Measurements from ENCODE around the gene SUMF1.
"Not testable (repeated sequence)": the region's sequence is repeated elsewhere in the genome, so short reads cannot be mapped to it uniquely, and the experiment has no call there.

The SUMF1 gene

DNA sequence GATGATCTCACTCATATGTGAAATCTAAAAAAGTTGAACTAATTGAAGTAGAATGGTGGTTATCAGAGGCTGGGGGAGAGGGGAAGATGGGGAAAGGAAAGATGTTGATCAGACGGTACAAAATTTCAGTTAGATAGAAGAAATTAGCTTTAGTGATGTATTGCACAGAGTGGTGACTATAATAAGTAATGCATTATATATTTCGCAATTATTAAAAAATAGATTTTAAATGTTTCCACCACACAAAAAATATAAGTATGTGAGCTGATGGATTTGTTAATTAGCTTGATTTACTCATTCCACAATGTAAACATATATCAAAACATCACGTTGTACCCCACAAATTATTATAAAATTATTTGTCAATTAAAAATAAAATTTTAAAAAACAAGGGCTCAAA lies 8.1 kb downstream of the SUMF1 start:
- DNase-seq: no peak

DNA sequence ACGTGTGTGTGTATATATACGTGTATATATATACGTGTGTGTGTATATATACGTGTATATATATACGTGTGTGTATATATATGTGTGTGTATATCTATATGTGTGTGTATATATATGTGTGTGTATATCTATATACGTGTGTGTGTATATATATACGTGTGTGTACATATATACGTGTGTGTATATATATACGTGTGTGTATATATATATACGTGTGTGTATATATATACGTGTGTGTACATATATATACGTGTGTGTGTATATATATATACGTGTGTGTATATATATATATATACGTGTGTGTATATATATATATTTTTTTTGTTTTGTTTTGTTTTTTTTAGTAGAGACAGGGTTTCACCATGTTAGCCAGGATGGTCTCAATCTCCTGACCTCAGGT lies 10.3 kb downstream of the SUMF1 start:
- DNase-seq: not testable (repeated sequence)

DNA sequence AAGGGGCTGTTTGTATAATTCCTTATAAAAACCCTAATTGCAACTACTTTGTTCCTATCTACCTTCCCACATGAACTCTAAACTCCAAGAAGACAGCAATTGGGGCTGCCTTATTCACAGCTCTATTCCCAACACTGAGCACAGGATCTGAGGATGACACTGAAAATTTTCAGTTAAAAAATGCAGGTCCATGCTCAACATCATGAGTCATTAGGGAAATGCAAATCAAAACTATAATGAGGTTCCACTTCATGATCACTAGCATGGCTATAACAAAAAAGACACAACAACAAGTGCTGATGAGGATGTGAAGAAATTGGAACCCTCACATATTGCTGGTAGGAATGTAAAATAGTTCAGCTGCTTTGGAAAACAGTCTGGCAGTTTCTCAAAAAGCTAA lies 12.9 kb downstream of the SUMF1 start:
- no peak for DNase-seq

DNA sequence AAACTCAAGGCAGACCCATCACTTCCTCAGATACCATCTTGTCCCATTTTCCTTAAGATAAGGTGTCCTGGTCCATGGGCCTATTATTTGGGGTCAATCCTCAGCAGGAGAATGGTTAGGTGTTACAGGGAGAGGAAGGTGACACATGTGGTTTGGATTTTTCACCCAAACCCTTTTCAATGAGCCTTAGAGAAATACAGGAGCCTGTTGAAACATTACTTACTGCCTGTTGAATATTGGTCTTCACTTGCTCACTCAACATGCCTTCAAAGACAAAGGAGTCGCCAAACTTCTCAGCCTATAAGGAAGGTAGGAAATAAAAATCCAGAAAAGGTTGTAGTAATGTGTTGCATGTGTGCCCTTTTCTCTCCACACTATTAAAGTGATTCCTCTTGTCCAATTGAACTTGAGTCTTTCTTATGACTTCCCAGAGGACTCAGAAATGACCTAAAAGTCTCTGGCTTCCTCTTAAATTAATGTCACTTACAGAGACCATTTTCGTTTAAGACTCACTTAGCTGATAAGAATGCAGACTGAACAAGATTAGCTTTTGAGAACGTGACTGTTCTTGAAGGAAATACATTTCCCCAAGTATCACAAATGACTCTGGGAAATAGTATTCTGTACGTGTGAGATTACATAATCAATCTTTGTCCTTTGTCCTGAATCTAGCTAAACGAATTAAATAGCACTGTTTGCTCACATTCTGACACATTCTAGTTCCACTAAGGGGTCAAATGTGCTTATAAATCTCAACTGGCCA lies 17.8 kb downstream of the SUMF1 start:
- DNase-seq: no peak

DNA sequence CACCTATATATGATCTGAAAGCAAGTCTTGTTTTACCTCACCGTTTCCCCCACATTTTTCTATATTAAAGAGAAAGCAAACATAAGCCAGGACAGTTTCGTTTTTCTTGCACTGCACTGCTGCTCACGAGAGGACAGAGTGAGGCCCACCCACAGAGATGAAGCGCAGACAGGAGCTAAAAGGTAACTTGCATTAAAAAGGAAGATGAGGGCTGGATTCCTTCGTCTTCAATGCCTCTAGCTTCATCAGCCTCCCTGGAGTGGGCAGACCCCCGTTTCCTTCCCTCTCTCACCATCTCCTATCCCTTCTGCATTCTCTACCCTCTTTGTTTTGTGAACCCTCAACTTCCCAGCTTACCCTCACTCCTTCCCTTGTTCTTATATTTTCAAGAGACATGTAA lies 18.9 kb downstream of the SUMF1 start:
- DNase-seq: no peak

DNA sequence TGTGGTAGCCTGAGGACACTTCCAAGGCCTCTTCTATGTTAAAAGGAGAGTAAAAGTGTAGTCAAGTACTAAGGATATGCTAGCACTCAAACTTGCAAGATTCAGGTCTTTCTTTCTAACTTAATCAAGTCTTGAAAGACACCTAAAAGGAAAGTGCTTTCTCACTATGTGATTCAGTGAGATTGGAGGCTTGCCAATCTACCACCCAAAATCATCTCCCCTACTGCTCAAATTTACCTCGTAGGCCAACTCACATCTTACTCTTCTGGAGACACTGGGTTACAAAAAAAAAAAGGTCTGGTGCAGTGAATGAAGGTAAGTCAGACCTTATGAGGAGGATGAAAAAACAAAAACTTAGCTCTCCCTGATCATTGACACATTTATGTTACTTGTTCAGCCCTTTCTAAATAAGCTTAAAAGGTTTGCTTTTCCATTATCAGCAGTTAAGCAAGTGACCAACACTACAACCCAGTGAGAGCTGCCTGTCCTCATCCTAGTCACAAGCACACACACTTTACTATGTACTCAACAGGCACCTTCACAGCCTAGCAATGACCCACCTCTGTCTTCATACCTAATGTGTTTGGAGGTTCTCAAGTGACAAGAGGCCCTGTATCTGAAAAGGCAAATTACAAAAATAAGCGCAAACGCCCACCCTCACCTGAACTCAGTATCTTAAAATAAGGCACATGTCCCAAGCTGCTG lies 19.6 kb downstream of the SUMF1 start:
- no peak for DNase-seq

DNA sequence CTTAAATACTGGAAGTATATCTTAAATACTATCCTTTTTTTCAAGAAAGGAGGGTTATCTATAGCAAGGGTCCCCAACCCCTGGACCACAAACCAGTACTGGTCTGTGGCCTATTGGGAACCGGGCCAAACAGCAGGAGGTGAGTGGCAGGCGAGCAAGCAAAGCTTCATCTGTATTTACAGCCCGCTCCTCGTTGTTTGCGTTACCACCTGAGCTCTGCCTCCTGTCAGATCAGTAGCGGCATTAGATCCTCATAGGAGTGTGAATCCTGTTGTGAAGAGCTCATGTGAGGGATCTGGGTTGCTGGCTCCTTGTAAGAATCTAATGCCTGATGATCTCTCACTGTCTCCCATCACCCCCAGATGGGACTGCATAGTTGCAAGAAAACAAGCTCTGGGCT lies 26.1 kb downstream of the SUMF1 start:
- DNase-seq: no peak

DNA sequence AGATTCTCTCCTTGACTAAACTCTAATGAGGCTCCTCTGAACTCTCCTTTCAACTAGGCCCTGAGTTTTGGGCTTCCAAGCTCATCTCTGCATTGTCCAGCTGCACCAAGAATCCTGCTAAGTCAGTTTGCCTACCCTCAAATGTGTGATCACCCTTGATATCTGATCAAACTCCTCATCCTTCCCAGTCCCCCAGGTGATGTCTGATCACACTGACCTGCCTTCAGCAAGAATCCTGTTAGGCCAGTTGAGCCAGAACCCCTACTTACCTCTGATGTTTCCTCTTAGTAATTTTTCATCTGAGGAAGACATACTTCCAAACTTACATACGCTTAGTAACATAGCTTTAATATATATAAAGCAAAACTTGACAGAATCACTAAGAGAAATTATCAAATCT lies 28.8 kb downstream of the SUMF1 start:
- DNase-seq: no peak

DNA sequence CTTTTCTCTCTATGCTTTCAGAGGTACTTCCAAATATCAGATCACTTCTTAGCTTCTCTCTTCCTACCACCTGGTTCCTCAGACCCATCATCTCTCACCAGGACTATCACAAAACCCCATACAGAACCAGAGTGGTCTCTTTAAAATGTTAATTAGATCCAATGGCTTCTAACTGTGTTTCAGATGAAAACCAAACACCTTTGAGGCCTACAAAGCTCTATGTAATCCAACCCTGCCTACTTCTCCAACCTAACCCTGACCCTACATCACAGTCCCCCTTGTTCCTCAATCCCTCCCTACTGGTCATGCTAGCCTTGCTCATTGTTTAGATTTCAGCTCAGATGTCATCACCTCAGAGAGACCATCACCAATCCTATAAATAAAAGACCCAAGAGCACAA lies 34.8 kb downstream of the SUMF1 start:
- no peak for DNase-seq

DNA sequence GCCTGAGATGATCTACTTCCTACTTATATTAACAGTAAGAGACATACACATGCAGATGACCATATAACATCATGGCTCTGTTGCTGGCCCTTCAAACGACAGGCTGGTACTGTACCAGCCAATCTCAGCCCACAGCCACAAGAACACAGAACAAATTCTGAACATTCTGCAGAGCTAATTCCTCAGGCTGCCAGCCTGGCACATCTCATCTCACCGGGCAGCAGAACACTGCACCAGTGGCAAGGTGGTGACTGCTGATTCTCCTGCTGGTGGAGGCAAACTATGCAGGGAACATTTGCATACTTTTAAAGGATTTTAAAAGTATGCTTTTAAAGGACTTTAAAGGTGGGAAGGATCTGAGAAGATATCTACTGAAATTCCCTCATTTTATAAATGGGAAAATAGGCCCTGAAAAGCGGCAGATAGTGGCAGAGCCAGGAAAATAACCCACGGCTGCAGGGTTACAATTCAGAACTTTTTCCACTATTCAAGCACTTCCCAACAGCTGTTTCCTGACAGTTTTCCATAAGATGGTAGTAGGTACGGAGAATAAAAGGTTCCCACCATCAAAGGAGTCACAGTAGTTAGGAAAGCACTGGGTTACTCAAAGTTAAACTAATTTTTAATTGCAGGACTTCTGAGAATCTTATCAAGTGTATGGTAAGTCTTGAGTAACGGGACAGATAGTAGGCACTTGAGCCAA lies 37.3 kb downstream of the SUMF1 start:
- DNase-seq: no peak

DNA sequence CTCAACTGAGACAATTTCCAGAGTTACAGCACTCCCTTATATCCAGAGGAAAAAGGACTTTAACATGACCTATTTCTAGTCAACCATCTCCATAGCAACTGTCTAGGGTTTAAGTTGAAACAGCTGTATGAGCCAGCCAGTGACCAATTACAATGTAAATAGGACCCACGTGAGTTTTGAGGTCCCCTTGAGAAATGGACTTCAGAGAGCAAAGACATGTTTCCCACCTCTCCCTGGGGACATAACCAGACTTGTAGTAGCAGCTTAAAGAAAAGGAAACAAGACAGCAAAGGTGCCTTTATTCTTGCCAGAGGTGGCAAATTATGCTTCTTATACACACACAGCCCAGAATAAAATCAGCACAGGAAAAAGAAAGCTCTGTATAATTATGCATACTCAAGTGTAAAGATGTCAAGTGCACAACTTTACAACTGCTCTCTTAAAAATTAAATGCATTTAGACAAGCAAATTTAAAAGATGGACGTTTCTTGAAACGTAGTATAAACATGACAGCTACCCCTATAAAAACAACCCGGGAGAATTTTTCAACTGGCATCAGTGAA lies 40.2 kb downstream of the SUMF1 start:
- no peak for DNase-seq

DNA sequence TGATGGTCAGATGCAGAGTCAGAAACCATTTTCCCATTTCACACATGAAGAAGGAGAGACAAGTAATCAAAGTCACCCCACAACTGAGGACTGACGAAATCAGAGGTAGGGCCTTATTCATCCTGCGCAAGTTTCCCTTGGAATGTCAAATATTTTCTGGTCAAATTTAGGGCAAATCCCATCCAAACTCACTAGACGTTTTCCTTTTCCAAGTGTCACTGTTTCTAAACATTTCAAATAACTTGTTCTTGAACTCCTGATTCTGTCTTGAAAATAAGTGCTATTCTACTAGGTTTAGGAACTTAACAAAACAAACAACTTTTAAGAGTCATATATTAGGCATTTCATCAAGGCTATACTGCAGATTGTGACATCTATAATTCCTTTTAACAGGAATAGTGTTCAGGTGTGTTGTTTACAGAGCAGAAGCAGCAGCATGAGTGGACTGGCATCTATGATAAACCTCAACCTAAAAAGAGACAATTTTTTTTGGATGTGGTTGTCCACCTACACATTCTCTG lies 40.7 kb downstream of the SUMF1 start:
- DNase-seq: no peak

DNA sequence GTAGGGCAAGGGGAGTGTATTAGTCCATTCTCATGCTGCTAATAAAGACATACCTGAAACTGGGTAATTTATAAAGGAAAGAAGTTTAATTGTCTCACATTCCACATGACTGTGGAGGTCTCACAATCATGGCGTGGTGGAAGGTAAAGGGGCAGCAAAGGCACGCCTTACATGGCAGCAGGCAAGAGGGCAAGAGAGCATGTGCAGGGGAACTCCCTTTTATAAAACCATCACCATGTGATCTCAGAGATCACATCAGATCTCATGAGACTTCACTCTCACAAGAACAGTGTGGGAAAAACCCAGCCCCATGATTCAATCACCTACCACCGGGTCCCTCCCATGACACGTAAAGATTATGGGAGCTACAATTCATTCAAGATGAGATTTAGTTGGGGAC lies 41.4 kb downstream of the SUMF1 start:
- no peak for DNase-seq

DNA sequence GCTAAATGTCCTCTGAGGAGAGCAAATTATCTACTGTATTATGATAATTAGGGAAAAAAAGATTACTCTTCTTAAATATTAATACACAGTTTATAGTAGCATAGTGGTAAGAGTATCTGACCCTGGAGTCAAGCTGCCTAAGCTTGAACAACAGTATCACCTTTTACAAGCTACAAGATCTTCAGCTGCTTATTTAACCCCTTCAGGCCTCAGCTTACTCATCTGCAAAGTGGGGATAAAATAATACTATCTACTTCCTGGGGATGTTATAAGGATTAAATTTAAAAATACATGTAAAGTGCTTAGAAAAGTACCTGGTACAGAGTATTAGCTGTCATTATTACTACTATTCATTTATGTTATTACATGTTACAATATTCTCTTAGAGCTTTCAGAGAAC lies 42.0 kb downstream of the SUMF1 start:
- no peak for DNase-seq

DNA sequence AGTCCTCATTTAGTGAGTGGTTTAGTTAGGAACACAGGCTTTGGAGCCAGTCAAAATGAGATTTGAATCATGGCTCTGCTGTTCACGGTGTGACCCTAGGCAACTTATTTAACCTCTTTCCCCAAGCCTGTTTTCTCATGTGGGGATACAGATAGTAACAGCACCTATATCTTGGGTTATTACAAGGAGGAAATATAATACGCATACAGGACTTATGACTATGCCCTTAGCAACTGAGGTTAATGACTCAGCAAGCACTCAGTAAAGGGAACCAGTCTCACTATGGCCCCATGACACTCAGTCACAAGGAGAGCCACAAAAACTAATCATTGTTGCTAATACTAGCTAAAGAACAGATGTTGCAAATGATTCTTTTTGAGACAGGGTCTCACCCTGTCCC lies 45.9 kb downstream of the SUMF1 start:
- DNase-seq: no peak

DNA sequence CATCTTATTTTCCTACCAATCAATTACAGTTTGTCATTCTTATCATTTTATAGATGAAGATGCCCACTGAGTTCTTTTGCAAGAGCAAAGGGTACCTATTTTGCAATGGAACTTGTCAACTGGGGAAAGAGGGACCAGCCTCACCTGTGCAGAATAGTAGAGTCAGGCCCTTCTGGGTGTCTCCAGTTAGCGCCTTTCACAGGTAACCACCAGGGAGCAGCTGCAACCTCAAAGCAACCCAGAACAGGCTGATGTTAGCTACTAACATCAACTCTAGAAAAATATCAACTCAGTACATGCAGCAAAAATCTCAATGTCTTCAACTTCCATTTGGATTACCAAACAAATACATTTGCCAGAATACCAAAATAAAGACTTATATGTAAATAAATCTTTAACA lies 47.1 kb downstream of the SUMF1 start:
- no peak for DNase-seq

DNA sequence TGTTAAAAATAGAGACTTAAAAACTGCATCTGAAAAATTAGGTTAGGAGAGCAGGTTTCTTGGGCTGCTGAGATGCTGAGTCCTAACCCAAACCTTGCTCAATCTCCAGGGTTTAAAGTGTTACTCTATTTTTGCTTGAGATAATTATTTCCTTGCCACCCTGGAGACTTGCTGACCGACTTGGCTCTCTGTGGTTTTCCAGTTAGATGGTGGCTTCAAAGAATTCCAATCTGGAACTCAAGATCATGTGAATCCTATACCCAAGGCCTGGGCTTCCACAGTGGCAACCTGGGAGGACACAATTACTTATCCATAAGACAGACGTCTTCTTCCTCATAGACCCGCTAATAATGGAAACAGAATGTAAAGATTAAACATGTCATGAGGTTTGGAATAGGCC lies 47.7 kb downstream of the SUMF1 start:
- DNase-seq: no peak

DNA sequence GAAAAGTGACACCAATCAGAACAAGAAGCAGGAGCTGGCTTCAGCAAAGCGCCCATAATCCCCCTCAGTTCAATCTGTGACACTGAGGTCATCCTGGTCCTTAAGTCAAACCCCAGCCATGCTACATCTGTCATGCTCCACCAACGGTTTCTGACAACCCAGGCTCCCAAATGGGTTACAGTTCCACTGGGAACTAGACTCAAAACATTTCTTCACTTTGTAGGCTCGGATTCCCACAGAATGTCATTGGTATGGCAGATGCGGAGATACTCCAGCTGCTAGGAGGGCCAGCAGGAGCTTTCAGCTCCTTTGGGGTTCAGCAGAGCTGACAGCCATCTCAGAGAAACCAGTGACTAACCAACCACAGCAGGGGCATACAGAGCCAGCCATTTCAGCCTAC lies 48.9 kb downstream of the SUMF1 start:
- no peak for DNase-seq

DNA sequence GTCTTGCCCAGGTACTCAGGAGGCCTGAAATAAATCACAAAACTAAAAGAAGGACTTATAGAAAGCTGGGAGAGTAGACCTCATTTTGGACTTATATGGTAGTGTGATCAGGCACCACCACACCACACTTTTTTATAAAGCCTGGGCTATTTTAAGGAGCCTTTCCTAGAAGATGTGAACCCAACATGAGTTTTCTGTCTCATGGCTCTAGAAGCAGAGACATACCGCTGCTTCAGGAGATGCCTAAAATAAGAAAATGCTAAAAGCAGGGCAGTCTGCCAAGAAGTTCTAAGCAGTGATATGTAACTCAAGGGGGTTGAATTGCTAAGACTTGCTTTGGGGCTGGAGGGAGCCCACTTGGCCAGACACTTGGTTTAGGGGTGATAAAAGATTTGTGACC lies 49.6 kb downstream of the SUMF1 start:
- DNase-seq: no peak

DNA sequence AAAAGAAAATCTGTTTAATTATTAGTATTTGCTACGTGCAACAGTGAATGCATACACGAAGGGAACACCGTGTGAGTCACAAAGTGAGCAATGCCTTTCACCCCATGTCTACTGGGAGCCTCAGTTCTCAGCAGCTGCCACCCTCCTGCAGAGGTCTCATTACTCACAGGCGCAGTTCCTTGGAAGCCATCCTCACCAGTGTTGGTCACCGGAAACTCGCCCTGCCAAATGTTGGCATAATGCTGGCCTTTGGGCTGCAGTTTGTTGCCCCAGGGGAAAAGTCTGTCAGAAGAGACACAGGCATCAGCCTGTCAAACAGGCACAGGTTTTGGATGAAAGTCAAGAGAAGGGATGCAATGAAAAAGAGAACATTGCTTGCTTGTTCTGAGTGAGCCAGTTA lies 50.1 kb downstream of the SUMF1 start:
- DNase-seq: no peak

DNA sequence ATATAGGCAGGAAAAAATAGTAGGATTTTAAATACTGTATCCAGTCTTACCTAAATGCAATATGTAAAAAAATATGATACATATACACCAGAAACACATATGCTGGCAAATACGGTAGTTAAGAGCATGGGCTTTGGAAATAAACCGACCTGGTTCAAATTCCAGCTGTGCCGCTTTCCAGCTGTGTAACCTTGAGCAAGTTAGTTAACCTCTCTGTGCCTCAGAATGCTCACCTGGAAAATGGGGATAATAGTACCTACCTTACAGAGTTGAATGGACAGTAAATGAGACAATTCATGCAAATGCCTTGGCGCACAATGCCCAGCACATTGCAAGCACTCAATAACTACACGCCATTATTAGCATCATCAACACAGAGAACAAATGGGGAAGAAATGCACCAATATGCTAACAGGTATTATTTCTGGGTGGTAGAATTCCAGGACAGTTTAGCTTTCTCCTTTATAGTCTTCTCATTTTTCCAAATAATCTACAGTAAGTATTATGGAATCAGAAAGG lies 50.6 kb downstream of the SUMF1 start:
- no peak for DNase-seq

DNA sequence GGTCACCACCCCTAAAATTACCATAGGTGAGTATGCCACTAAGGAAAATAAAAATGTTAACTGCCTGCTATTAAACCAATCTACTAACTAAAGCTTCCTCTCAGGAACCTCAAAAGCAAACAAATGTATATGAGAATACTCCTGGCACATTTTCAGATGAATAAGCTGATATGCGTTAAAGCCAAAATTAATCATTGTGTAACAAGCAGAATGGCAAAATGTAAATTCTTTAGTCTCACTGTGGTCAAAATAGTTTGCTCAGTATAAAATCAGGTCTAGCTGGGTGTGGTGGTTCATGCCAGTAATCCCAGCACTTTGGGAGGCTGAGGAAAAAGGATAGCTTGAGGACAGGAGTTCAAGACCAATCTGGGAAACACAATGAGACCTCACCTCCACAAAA lies 53.6 kb downstream of the SUMF1 start:
- no peak for DNase-seq

DNA sequence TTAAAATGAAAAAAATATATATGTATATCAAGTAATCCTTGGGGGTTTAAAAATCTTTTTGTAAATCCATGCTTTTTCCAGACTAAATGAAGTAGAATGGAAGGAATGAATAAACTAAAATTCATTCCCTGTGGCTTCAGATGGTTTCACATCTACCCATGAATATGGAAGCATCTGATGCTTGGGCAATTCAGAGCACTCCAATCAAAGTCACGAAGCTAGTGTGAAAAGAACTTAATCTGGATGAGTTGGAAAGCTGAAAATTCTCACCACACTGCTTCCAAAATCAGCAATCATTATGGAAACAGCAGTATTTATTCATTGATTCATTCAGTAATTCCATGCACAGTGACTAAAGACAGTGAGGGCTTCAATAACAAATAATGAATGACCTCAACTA lies 55.2 kb downstream of the SUMF1 start:
- no peak for DNase-seq
